Karpas-422 (cell line): ENCODE measurements around the gene RERG. TPM values are rescaled to one million over a fixed set of nuclear protein-coding genes. Genes with fewer than 3 reads are reported as not detected.
A peak's percentile ranks its signal among the peaks of the same experiment; 100 is the strongest.
"Not testable (repeated sequence)": the region's sequence is repeated elsewhere in the genome, so short reads cannot be mapped to it uniquely, and the experiment has no call there.

Experiments
- DNase-seq: peaks from one replicate; pipeline ENCODE4 v3.0.0-alpha.2; 2015
- H2AFZ ChIP-seq: fragments of 200-600 bp; sonication (generic); 2 replicates; pipeline ENCODE4 v1.6.1; 2014; ENCODE audit warnings: antibody characterized with exemption, low read length, mixed read lengths
- H3K27ac ChIP-seq: fragments of 200-600 bp; sonication (generic); 2 replicates; pipeline ENCODE4 v1.5.1; 2014; ENCODE audit warnings: mild to moderate bottlenecking, low read length, moderate library complexity
- H3K27me3 ChIP-seq: fragments of 200-600 bp; sonication (generic); 2 replicates; pipeline ENCODE4 v1.6.1; 2014; ENCODE audit warnings: low read length, mixed read lengths
- H3K36me3 ChIP-seq: fragments of 200-600 bp; sonication (generic); 2 replicates; pipeline ENCODE4 v1.6.1; 2014; ENCODE audit warnings: low read length, mixed read lengths; ENCODE audit not compliant: insufficient read depth
- H3K4me1 ChIP-seq: fragments of 200-600 bp; sonication (generic); 2 replicates; pipeline ENCODE4 v1.6.1; 2014; ENCODE audit warnings: mild to moderate bottlenecking, low read length, mixed read lengths
- H3K4me2 ChIP-seq: fragments of 200-600 bp; sonication (generic); 2 replicates; pipeline ENCODE4 v1.6.1; 2014; ENCODE audit warnings: low read length, low read depth, mild to moderate bottlenecking; ENCODE audit not compliant: poor library complexity, severe bottlenecking
- H3K4me3 ChIP-seq: fragments of 200-600 bp; sonication (generic); 2 replicates; pipeline ENCODE4 v1.5.1; 2014; ENCODE audit warnings: mild to moderate bottlenecking, antibody characterized with exemption, low read length, mixed read lengths
- H3K79me2 ChIP-seq: fragments of 200-600 bp; sonication (generic); 2 replicates; pipeline ENCODE4 v1.6.1; 2014; ENCODE audit warnings: mild to moderate bottlenecking, low read length, mixed read lengths
- H3K9ac ChIP-seq: fragments of 200-600 bp; sonication (generic); 2 replicates; pipeline ENCODE4 v1.6.0; 2014; ENCODE audit warnings: low read length
- H3K9me2 ChIP-seq: fragments of 200-600 bp; sonication (generic), shearing (Covaris generic); replicated peaks from 2 replicates; pipeline ENCODE4 v1.6.0; 2014; ENCODE audit warnings: mild to moderate bottlenecking, low read length, moderate library complexity; ENCODE audit not compliant: insufficient read depth
- H3K9me3 ChIP-seq: fragments of 300-700, 200-600 bp; sonication (generic); 2 replicates; pipeline ENCODE4 v1.6.1; 2014; ENCODE audit warnings: low read length, mixed read lengths
- H4K20me1 ChIP-seq: fragments of 200-600 bp; sonication (generic); 2 replicates; pipeline ENCODE4 v1.6.1; 2014; ENCODE audit warnings: mild to moderate bottlenecking, antibody characterized with exemption, low read length, low read depth; ENCODE audit not compliant: insufficient read depth
- total RNA-seq: library from RNA; depleted of rRNA; stranded (reverse); fragments of >200 nt; shearing (Covaris generic); gene quantifications from 2 replicates; pipeline ENCODE4 v1.2.3, GENCODE V29; 2014; ENCODE audit warnings: low replicate concordance

Gene RERG
- total RNA-seq, 1 experiment from 2014 or later = not detected

DNA sequence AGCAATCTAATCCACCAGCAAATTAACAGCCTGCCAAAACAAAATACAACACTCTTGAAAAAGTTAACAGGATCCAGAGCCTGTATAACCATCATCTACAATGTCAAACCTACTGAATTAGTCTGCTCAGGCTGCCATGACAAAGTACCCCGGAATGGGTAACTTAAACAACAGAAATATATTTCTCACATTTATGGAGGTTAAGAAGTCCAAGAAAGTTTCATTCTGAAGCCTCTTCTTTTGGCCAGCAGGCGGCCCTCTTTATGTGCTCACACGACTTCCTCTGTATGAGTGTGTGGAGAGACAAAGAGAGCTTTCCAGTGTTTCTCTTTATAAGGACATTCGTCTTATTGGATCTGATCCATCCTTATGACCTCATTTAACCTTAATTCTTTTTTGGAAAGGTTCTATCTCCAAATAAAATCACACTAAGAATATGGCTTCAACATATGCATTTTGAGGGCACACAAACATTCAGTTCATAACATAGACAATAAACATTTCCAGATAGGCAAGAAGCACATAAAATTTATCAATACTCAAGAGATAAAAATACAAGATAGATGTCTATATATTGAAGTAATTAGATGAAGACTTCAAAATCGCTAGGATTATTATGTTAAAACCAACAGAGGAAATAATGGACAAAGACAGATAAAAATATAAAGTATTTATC, 5.9 kb upstream of the RERG start:
- H3K36me3 ChIP-seq = no peaks in the 10 kb centered on the region
- DNase-seq = peak; percentile 75

DNA sequence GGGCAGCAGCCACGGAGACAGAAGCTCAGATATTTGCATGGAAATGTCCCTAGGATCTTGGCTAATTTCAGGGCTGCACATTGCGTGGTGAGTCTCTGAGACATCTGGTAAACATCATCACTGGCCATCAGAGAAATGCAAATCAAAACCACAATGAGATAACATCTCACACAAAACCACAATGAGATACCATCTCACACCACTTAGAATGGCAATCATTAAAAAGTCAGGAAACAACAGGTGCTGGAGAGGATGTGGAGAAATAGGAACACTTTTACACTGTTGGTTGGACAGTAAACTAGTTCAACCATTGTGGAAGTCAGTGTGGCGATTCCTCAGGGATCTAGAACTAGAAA, 4.6 kb upstream of the RERG start:
- not testable (repeated sequence) for H2AFZ ChIP-seq, H3K36me3 ChIP-seq, H3K27ac ChIP-seq, H3K4me2 ChIP-seq, H3K27me3 ChIP-seq, H3K9me3 ChIP-seq, H3K4me1 ChIP-seq, H3K9me2 ChIP-seq, H3K9ac ChIP-seq, H3K79me2 ChIP-seq, DNase-seq, H3K4me3 ChIP-seq, H4K20me1 ChIP-seq

More for the DNA sequence above, 5.9 kb upstream of the RERG start:
- Histone ChIP-seq H3K9me3 (no peaks in the 10 kb centered on the region), H4K20me1 (0 out of 2 replicates have a peak, but pooled peaks cover 3% of the 10 kb centered on the region), H3K27ac (no peak overlapping the region), H3K9me2 (no peaks in the 10 kb centered on the region), H2AFZ (no peak overlapping the region), H3K79me2 (no peaks in the 10 kb centered on the region), H3K27me3 (no peaks in the 10 kb centered on the region), H3K4me2 (no peak overlapping the region), H3K4me3 (no peak overlapping the region), H3K9ac (no peak overlapping the region), H3K4me1 (peaks cover 4% of the 10 kb centered on the region)

DNA sequence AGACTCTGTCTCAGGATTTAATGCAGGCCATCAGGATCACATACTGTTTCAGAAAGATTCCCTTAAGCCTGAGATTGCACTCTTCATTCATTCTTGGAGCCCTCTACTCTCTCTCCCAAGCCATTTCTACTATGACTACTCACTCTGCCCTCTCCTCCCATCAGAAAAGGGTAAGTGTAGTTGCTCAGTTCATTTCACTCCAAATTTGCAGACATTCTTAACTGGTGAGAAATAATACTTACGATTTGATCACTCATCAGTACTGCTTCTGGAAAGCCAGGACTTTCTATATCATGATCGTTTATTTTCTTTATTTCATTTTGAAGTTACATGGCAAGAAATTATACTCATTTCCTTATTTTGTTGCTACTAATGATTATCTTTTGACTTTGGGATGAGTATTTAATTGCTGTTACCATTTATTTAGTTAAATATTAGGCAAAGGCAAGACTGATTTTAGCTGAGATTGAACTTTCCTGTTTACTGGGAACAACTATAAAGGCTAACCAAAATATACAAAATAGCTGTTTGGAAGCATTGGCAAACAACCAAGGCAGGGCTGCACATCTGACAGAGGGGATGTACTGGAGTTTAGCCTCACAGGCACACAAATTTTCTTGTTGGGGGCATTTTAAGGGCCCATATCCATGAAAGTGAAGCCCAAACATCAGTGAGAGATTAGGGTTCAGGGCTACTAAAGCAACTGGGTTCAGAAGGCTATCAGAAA, 4.1 kb upstream of the RERG start:
- no peak overlapping the region for H3K4me3 ChIP-seq
- no peaks in the 10 kb centered on the region for H3K4me1 ChIP-seq
- H3K27ac ChIP-seq = no peak overlapping the region
- no peaks in the 10 kb centered on the region for H3K27me3 ChIP-seq
- H3K9me2 ChIP-seq = no peaks in the 10 kb centered on the region
- no peaks in the 10 kb centered on the region for H3K36me3 ChIP-seq
- H4K20me1 ChIP-seq = 0 out of 2 replicates have a peak, but pooled peaks cover 3% of the 10 kb centered on the region
- H3K79me2 ChIP-seq = no peaks in the 10 kb centered on the region
- no peak overlapping the region for H3K9ac ChIP-seq
- no peak overlapping the region for H3K4me2 ChIP-seq
- no peaks in the 10 kb centered on the region for H3K9me3 ChIP-seq
- no peak for DNase-seq
- H2AFZ ChIP-seq = no peak overlapping the region

DNA sequence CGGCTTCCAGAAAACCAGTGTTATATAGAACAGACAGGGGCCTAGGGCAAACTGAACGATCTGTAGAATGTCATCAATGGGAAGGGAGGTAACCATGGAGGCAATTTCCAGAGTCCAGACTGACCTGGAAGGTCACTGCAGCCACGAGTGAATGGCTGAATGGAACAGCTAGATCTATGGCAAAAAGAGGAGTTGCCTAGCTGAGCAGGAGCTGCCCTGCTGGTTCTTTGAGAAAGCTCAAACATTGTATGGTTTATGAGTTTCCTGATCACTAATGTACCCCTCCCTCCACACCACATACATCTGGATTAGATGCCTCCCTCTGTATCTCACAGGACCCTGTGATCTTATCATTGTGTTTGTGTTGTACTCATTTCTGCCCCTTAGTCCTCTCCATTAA, 1.0 kb upstream of the RERG start:
- H3K27ac ChIP-seq = no peak overlapping the region
- H3K9me2 ChIP-seq = no peaks in the 10 kb centered on the region
- H3K9me3 ChIP-seq = no peaks in the 10 kb centered on the region
- 0 out of 2 replicates have a peak, but pooled peaks cover 3% of the 10 kb centered on the region for H4K20me1 ChIP-seq
- no peak overlapping the region for H3K9ac ChIP-seq
- H3K4me1 ChIP-seq = no peaks in the 10 kb centered on the region
- H2AFZ ChIP-seq = no peak overlapping the region
- no peaks in the 10 kb centered on the region for H3K27me3 ChIP-seq
- no peak overlapping the region for H3K4me2 ChIP-seq
- H3K79me2 ChIP-seq = no peaks in the 10 kb centered on the region
- no peak for DNase-seq
- no peak overlapping the region for H3K4me3 ChIP-seq
- H3K36me3 ChIP-seq = no peaks in the 10 kb centered on the region

DNA sequence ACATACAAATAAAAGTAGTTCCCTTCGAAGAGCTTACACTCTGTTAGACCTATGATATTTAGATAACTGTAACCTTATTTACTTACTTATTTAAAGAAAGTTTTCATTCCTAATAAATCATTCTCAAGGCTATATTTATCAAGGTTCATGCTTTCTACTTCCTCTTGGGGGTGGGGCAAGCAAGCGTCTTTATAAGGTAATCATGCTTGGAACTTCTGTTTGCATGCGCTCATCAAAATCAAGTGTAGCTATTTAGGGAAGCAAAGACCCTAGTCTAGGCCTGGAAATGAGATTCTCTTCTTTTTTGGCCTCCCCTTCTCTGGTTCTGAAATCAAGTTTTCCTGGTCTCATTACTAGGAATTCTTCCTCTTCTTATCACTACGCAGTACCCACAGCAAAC, 766 bp downstream of the RERG start:
- Histone ChIP-seq H3K4me1 (no peaks in the 10 kb centered on the region), H3K27ac (no peak overlapping the region), H3K4me2 (no peak overlapping the region), H3K4me3 (no peak overlapping the region), H3K9me3 (no peaks in the 10 kb centered on the region), H3K9me2 (no peaks in the 10 kb centered on the region), H4K20me1 (no peaks in the 10 kb centered on the region), H2AFZ (no peak overlapping the region), H3K36me3 (no peaks in the 10 kb centered on the region), H3K79me2 (no peaks in the 10 kb centered on the region), H3K27me3 (no peaks in the 10 kb centered on the region), H3K9ac (no peak overlapping the region)
- DNase-seq = no peak

DNA sequence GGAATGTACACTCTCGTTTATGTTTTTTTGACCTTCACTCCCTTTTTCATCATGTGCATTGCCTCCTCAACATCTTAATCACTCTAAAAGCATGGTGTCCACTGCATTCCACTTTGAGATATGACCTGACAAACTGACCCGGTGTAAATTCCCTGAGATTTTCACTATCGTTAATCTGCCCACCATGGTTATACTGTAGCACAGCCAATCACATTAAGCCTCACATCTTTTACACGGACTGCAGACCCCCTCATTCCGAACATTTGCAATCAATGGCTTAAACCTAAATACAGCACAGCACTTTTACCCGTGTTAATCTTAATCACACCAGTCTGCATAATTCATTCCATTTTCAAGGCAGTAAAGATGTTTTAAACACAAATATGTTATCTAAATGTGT, 2.4 kb downstream of the RERG start:
- DNase-seq = no peak
- no peak overlapping the region for H2AFZ ChIP-seq
- H4K20me1 ChIP-seq = no peaks in the 10 kb centered on the region

DNA sequence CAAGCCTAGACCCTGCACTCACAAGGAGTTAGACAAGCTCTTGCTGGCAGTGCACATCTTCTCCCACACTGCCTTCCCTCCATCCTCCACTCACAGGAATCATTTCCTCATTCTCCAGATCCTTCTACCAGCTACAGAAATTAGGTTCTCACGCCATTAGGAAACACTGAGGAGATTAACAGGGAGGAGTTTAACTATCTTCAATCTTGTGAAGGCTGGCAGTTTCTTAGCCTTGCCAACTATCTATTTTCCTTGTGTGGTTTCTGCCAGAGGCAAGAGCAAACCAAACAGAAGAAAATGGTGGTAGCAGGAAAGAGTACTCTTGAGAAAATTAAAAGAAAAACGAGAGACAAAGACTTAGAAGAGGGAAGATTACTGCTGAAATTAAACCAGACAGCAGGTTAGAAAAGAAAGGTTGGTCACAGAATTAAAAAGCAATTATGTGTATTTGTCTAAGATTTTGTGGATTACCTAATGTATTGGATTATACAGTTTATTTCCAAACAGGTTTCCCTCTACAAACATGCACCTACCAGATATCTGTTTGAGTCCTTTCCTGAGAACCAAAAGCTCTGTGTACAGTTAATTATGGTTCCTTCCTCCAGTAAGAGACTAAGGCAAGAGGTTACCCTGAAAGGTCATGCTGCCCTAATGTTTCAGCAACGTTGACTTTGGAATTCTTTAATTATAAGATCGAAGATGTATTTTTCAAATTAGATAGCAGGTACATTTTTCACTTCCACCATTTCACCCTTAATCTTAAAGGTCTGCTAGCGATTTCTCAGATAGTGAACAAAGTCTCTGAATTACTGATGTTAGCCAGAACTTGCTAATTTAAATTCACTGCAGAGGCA, 5.0 kb downstream of the RERG start:
- Histone ChIP-seq H3K9ac (no peak overlapping the region), H3K27me3 (no peaks in the 10 kb centered on the region), H3K79me2 (no peaks in the 10 kb centered on the region), H3K4me2 (no peak overlapping the region), H4K20me1 (no peaks in the 10 kb centered on the region), H3K27ac (no peak overlapping the region), H3K4me1 (no peaks in the 10 kb centered on the region), H3K9me3 (no peaks in the 10 kb centered on the region), H3K4me3 (no peak overlapping the region), H3K36me3 (no peaks in the 10 kb centered on the region), H3K9me2 (no peaks in the 10 kb centered on the region), H2AFZ (no peak overlapping the region)
- DNase-seq = no peak

More for the DNA sequence above, 2.4 kb downstream of the RERG start:
- H3K27ac ChIP-seq = no peak overlapping the region
- no peaks in the 10 kb centered on the region for H3K27me3 ChIP-seq
- H3K9me3 ChIP-seq = no peaks in the 10 kb centered on the region
- no peaks in the 10 kb centered on the region for H3K4me1 ChIP-seq
- no peaks in the 10 kb centered on the region for H3K79me2 ChIP-seq
- H3K4me3 ChIP-seq = no peak overlapping the region
- H3K4me2 ChIP-seq = no peak overlapping the region
- H3K36me3 ChIP-seq = no peaks in the 10 kb centered on the region
- no peaks in the 10 kb centered on the region for H3K9me2 ChIP-seq
- H3K9ac ChIP-seq = no peak overlapping the region
